Spinal cord (tissue), 10 donors: Measurements from ENCODE around the gene ATP5MG. TPM values are rescaled to one million over a fixed set of nuclear protein-coding genes. Genes with fewer than 3 reads are reported as not detected.
"Not testable (repeated sequence)": the region's sequence is repeated elsewhere in the genome, so short reads cannot be mapped to it uniquely, and the experiment has no call there.

Experiments used
- DNase-seq, 6 donors: peaks; one replicate each; pipeline versions ENCODE4 v3.0.0 to v3.0.0-alpha.2; 2013 to 2015; ENCODE audit warnings: low spot score in 6 of 6, low read depth in 4 of 6
- H3K27ac ChIP-seq: one replicate; pipeline ENCODE4 v1.5.1; 2013; ENCODE audit warnings: low read depth, low read length, control low read depth
- H3K27me3 ChIP-seq: one replicate; pipeline ENCODE4 v1.6.1; 2013; ENCODE audit warnings: low read length; ENCODE audit not compliant: control insufficient read depth, insufficient read depth
- H3K36me3 ChIP-seq: one replicate; pipeline ENCODE4 v1.6.1; 2013; ENCODE audit warnings: low read length; ENCODE audit not compliant: control insufficient read depth, insufficient read depth
- H3K4me1 ChIP-seq: one replicate; pipeline ENCODE4 v1.6.1; 2013; ENCODE audit warnings: low read length; ENCODE audit not compliant: control insufficient read depth, insufficient read depth
- H3K4me3 ChIP-seq: one replicate; pipeline ENCODE4 v1.5.1; 2013; ENCODE audit warnings: low read depth, low read length, control low read depth
- H3K9me3 ChIP-seq: one replicate; pipeline ENCODE4 v1.6.1; 2013; ENCODE audit warnings: low read length; ENCODE audit not compliant: control insufficient read depth, insufficient read depth
- WGBS: methylation state at CpG from one replicate; pipeline ENCODE4 v1.1.5; 2013; ENCODE audit warnings: missing lambda C conversion rate; ENCODE audit not compliant: insufficient coverage; 5-methylcytosine and 5-hydroxymethylcytosine counted together
- polyA plus RNA-seq, 2 donors: library from polyadenylated mRNA; unstranded; fragments of 120-200 nt; gene quantifications; one replicate each; pipeline ENCODE4 v1.2.1, GENCODE V29; 2013; ENCODE audit not compliant: insufficient read length in 2 of 2
- total RNA-seq, 2 donors: library from RNA; depleted of rRNA in 1 of 2; stranded (reverse); fragments of 120-200 nt in 1 of 2; fragments of >200 nt in 1 of 2; gene quantifications; one replicate each; pipeline versions ENCODE4 v1.2.3 to v1.2.4, GENCODE V29; 2013 to 2014
- donor health status: healthy.

The ATP5MG gene
- total and polyA plus RNA-seq, 4 donors: 47.1 to 398 (median 330) TPM

- 0% methylated on average over 11 of the region's 22 CpGs for WGBS
- Histone ChIP-seq H3K9me3 (no peaks in the 10 kb centered on the region), H3K4me3 (peak overlapping the region; percentile 86), H3K4me1 (peaks cover 23% of the 10 kb centered on the region), H3K36me3 (peaks cover 3% of the 10 kb centered on the region), H3K27me3 (no peaks in the 10 kb centered on the region), H3K27ac (peak overlapping the region; percentile 75)
- DNase-seq: no peak
Observed at GRCh38 chr11:118401880-118402590, 629 bp downstream of the ATP5MG start.

- H3K27ac ChIP-seq, DNase-seq, H3K9me3 ChIP-seq, H3K36me3 ChIP-seq, H3K27me3 ChIP-seq: not testable (repeated sequence)
- 97% methylated on average over 6 of the region's 7 CpGs for WGBS
- Histone ChIP-seq H3K4me3 (peak overlapping the region; percentile 86), H3K4me1 (peaks cover 23% of the 10 kb centered on the region)
Observed at GRCh38 chr11:118402594-118402993, 1.2 kb downstream of the ATP5MG start.

- Histone ChIP-seq H3K27me3 (no peaks in the 10 kb centered on the region), H3K4me3 (no peak overlapping the region), H3K36me3 (peaks cover 11% of the 10 kb centered on the region), H3K4me1 (peaks cover 16% of the 10 kb centered on the region), H3K9me3 (no peaks in the 10 kb centered on the region), H3K27ac (no peak overlapping the region)
- WGBS: 43% methylated on average over 7 of the region's 7 CpGs
- peak in 1 of 6 donors; percentile 40 for DNase-seq
Observed at GRCh38 chr11:118406599-118407166, 5.3 kb downstream of the ATP5MG start.

- no peak for DNase-seq
- Histone ChIP-seq H3K27me3 (no peaks in the 10 kb centered on the region), H3K27ac (no peak overlapping the region), H3K4me3 (no peak overlapping the region), H3K9me3 (no peaks in the 10 kb centered on the region), H3K36me3 (peaks cover 18% of the 10 kb centered on the region), H3K4me1 (peaks cover 3% of the 10 kb centered on the region)
- 100% methylated on average over 3 of the region's 7 CpGs for WGBS
Observed at GRCh38 chr11:118410055-118410745, 8.8 kb downstream of the ATP5MG start.

- H3K4me1 ChIP-seq: no peaks in the 10 kb centered on the region
- H3K36me3 ChIP-seq: peaks cover 15% of the 10 kb centered on the region
- no peak for DNase-seq
- no peaks in the 10 kb centered on the region for H3K9me3 ChIP-seq
- WGBS: no CpG with 5 or more reads among the region's 4 CpGs
- no peaks in the 10 kb centered on the region for H3K27me3 ChIP-seq
- H3K4me3 ChIP-seq: no peak overlapping the region
- H3K27ac ChIP-seq: no peak overlapping the region
Observed at GRCh38 chr11:118411530-118411929, 10.1 kb downstream of the ATP5MG start.

GRCh38 chr11:118412921-118413320 is 11.5 kb downstream of the ATP5MG start:
- H3K36me3 ChIP-seq: peaks cover 9% of the 10 kb centered on the region
- H3K27ac ChIP-seq: no peak overlapping the region
- 88% methylated on average over 1 of the region's 1 CpG for WGBS
- H3K4me3 ChIP-seq: no peak overlapping the region
- no peaks in the 10 kb centered on the region for H3K4me1 ChIP-seq
- H3K9me3 ChIP-seq: no peaks in the 10 kb centered on the region
- no peak for DNase-seq
- H3K27me3 ChIP-seq: no peaks in the 10 kb centered on the region

GRCh38 chr11:118415062-118415738 is 13.8 kb downstream of the ATP5MG start:
- Histone ChIP-seq H3K36me3 (peaks cover 7% of the 10 kb centered on the region), H3K27ac (no peak overlapping the region), H3K4me3 (no peak overlapping the region), H3K9me3 (no peaks in the 10 kb centered on the region), H3K4me1 (no peaks in the 10 kb centered on the region), H3K27me3 (no peaks in the 10 kb centered on the region)
- DNase-seq: no peak
- WGBS: 90% methylated on average over 4 of the region's 8 CpGs

GRCh38 chr11:118415739-118416068 is 14.3 kb downstream of the ATP5MG start:
- no peak overlapping the region for H3K27ac ChIP-seq
- DNase-seq: no peak
- H3K27me3 ChIP-seq: no peaks in the 10 kb centered on the region
- H3K4me3 ChIP-seq: no peak overlapping the region
- H3K9me3 ChIP-seq: no peaks in the 10 kb centered on the region
- no peaks in the 10 kb centered on the region for H3K4me1 ChIP-seq
- H3K36me3 ChIP-seq: peaks cover 7% of the 10 kb centered on the region

- not testable (repeated sequence) for H3K4me1 ChIP-seq, H3K9me3 ChIP-seq, H3K36me3 ChIP-seq, H3K27me3 ChIP-seq, DNase-seq, H3K27ac ChIP-seq, H3K4me3 ChIP-seq
Observed at GRCh38 chr11:118416900-118417299, 15.5 kb downstream of the ATP5MG start.
